Epithelial cell of proximal tubule (primary cell): Measurements from ENCODE around the gene RALGAPA2. TPM values are rescaled to one million over a fixed set of nuclear protein-coding genes. Genes with fewer than 3 reads are reported as not detected.

Experiments used
- DNase-seq: peaks from one replicate; pipeline ENCODE4 v3.0.0-alpha.2; 2011; ENCODE audit warnings: low read depth
- H3K4me3 ChIP-seq: 2 replicates; pipeline ENCODE4 v1.5.1; 2011; ENCODE audit warnings: low read depth, mild to moderate bottlenecking, low read length
- CTCF ChIP-seq: conservative IDR thresholded peaks from 2 replicates; pipeline ENCODE4 v1.5.1; 2012; ENCODE audit warnings: low read depth, mild to moderate bottlenecking, low read length
- total RNA-seq: library from RNA; depleted of rRNA; stranded (reverse); fragments of >200 nt; gene quantifications from 2 replicates; pipeline ENCODE4 v1.2.3, GENCODE V29; 2015

RALGAPA2 gene
- total RNA-seq, 1 donor from 2014 or later = 13.8 TPM

GRCh38 chr20:20525756-20526155 lies 186.7 kb downstream of the RALGAPA2 start:
- no peak for DNase-seq
- no peak overlapping the region for H3K4me3 ChIP-seq
- TF ChIP-seq CTCF = no peak

GRCh38 chr20:20525214-20525613 lies 187.2 kb downstream of the RALGAPA2 start:
- no peak overlapping the region for H3K4me3 ChIP-seq
- TF ChIP-seq CTCF = no peak
- no peak for DNase-seq

- no peak overlapping the region for H3K4me3 ChIP-seq
- TF ChIP-seq CTCF = no peak
- no peak for DNase-seq
Measured at GRCh38 chr20:20524756-20525155, 187.7 kb downstream of the RALGAPA2 start.

GRCh38 chr20:20521736-20522135 lies 190.7 kb downstream of the RALGAPA2 start:
- no peak for TF ChIP-seq CTCF
- H3K4me3 ChIP-seq = no peak overlapping the region
- DNase-seq = no peak

GRCh38 chr20:20520776-20521175 lies 191.7 kb downstream of the RALGAPA2 start:
- TF ChIP-seq CTCF = no peak
- no peak overlapping the region for H3K4me3 ChIP-seq
- peak; percentile 27 for DNase-seq

- no peak for TF ChIP-seq CTCF
- H3K4me3 ChIP-seq = no peak overlapping the region
- DNase-seq = no peak
Measured at GRCh38 chr20:20519269-20519668, 193.2 kb downstream of the RALGAPA2 start.

- no peak overlapping the region for H3K4me3 ChIP-seq
- no peak for TF ChIP-seq CTCF
- DNase-seq = no peak
Measured at GRCh38 chr20:20518263-20518662, 194.2 kb downstream of the RALGAPA2 start.
